ENCODE data around the gene OR2G6. TPM values are rescaled to one million over a fixed set of nuclear protein-coding genes. Genes with fewer than 3 reads are reported as not detected.
"Not testable (repeated sequence)": the region's sequence is repeated elsewhere in the genome, so short reads cannot be mapped to it uniquely, and the experiment has no call there.

The OR2G6 gene
- total and polyA plus RNA-seq, 2 of the 8 experiments (the other 6 are each of a cell fraction or from before 2014, with no cell fraction given): not detected

GRCh38 chr1:248551027-248551426 is 43.2 kb downstream of the OR2G6 start:
- WGBS, 2 experiments (ENCODE audit: extremely low coverage in 1 of 2, insufficient coverage in 1 of 2, insufficient read length in 1 of 2, insufficient replicate concordance in 2 of 2, low coverage in 1 of 2, low lambda C conversion rate in 2 of 2, missing lambda C conversion rate in 1 of 2): no CpG with 5 or more reads among the region's 6 CpGs
- not testable (repeated sequence) for H3K4me2 ChIP-seq (ENCODE audit: insufficient read depth in 1 of 2, low read depth in 2 of 2, low read length in 2 of 2)

GRCh38 chr1:248562672-248563071 is 54.8 kb downstream of the OR2G6 start, which contains the start of gene OR2T29:
TSS of gene OR2T29 (minus strand) at chr1:248562772. CDS start at chr1:248559491, 3,281 bp downstream.
- H3K14ac ChIP-seq (ENCODE audit: insufficient read length); H3K4me1 ChIP-seq (replicated peaks in 1 of 4; ENCODE audit: control insufficient read depth in 3 of 4, insufficient read depth in 4 of 4, low read length in 3 of 4); H3K9ac ChIP-seq (replicated peaks in 1 of 4; ENCODE audit: extremely low read depth in 1 of 4, low read depth in 3 of 4, low read length in 3 of 4); H4K20me1 ChIP-seq (replicated peaks in 1 of 2; ENCODE audit: control insufficient read depth in 1 of 2, insufficient read depth in 2 of 2, low read length in 2 of 2); H4K8ac ChIP-seq (ENCODE audit: extremely low read depth, insufficient read depth, low read length); FAIRE-seq; H3K79me1 ChIP-seq (ENCODE audit: low read depth, low read length); H2BK20ac ChIP-seq (ENCODE audit: low read length); H2BK120ac ChIP-seq (replicated peaks; ENCODE audit: low read depth, low read length); DNase-seq (ENCODE audit: low read depth in 1 of 2, low spot score in 2 of 2); CTCF ChIA-PET (ENCODE audit: partially characterized antibody); H4K5ac ChIP-seq (ENCODE audit: insufficient read length, low read depth, low read length); H3K23ac ChIP-seq (ENCODE audit: insufficient read length); H3K4ac ChIP-seq (replicated peaks; ENCODE audit: insufficient read length, low read depth, low read length); H2BK12ac ChIP-seq (ENCODE audit: low read depth, low read length); H3K4me3 ChIP-seq (ENCODE audit: extremely low read depth in 1 of 4, insufficient read depth in 2 of 4, low read depth in 3 of 4, low read length in 4 of 4); H2BK15ac ChIP-seq (ENCODE audit: low read length); H2AFZ ChIP-seq (ENCODE audit: low read length); H3K4me2 ChIP-seq (ENCODE audit: insufficient read depth in 1 of 2, low read depth in 2 of 2, low read length in 2 of 2); H3K27ac ChIP-seq (ENCODE audit: low read depth, low read length); H3K18ac ChIP-seq (ENCODE audit: extremely low read depth, low read length); H3K36me3 ChIP-seq (ENCODE audit: control insufficient read depth in 2 of 4, insufficient read depth in 4 of 4, low read length in 3 of 4); H4K91ac ChIP-seq (replicated peaks; ENCODE audit: insufficient read length, low read length); H2AK5ac ChIP-seq (ENCODE audit: low read depth, low read length); H3K56ac ChIP-seq (replicated peaks; ENCODE audit: insufficient read length, low read depth, low read length); H2BK5ac ChIP-seq (ENCODE audit: low read depth, low read length); H3K79me2 ChIP-seq (ENCODE audit: control insufficient read depth in 1 of 2, insufficient read depth in 2 of 2, low read length in 2 of 2); POLR2A ChIA-PET (ENCODE audit: partially characterized antibody); H3K27me3 ChIP-seq (replicated peaks in 1 of 4; ENCODE audit: control insufficient read depth in 3 of 4, extremely low read depth in 1 of 4, insufficient read depth in 3 of 4, low read length in 3 of 4); H3K23me2 ChIP-seq (ENCODE audit: low read depth, low read length): not testable (repeated sequence)
- peaks cover 0 to 11% of the 10 kb centered on the region in 2 experiments; a peak in 2 of 4 replicates for H3K9me3 ChIP-seq (ENCODE audit: insufficient read depth in 2 of 2, low read depth in 1 of 2, low read length in 1 of 2)
- WGBS, 2 experiments (ENCODE audit: extremely low coverage in 1 of 2, insufficient coverage in 1 of 2, insufficient read length in 1 of 2, insufficient replicate concordance in 2 of 2, low coverage in 1 of 2, low lambda C conversion rate in 2 of 2, missing lambda C conversion rate in 1 of 2): 90% methylated on average over 3 of the region's 3 CpGs; no CpG with 5 or more reads in 1 of the 2 experiments

More at GRCh38 chr1:248551027-248551426, 43.2 kb downstream of the OR2G6 start:
- FAIRE-seq; H4K91ac ChIP-seq (replicated peaks; ENCODE audit: insufficient read length, low read length); H2AFZ ChIP-seq (ENCODE audit: low read length); H2BK5ac ChIP-seq (ENCODE audit: low read depth, low read length); H3K4ac ChIP-seq (replicated peaks; ENCODE audit: insufficient read length, low read depth, low read length); DNase-seq (ENCODE audit: low read depth in 1 of 2, low spot score in 2 of 2); H3K27me3 ChIP-seq (replicated peaks in 1 of 4; ENCODE audit: control insufficient read depth in 3 of 4, extremely low read depth in 1 of 4, insufficient read depth in 3 of 4, low read length in 3 of 4); CTCF ChIA-PET (ENCODE audit: partially characterized antibody); H3K27ac ChIP-seq (ENCODE audit: low read depth, low read length); H3K4me3 ChIP-seq (ENCODE audit: extremely low read depth in 1 of 4, insufficient read depth in 2 of 4, low read depth in 3 of 4, low read length in 4 of 4); H2BK12ac ChIP-seq (ENCODE audit: low read depth, low read length); H3K56ac ChIP-seq (replicated peaks; ENCODE audit: insufficient read length, low read depth, low read length); H4K20me1 ChIP-seq (replicated peaks in 1 of 2; ENCODE audit: control insufficient read depth in 1 of 2, insufficient read depth in 2 of 2, low read length in 2 of 2); H3K36me3 ChIP-seq (ENCODE audit: control insufficient read depth in 2 of 4, insufficient read depth in 4 of 4, low read length in 3 of 4); H3K4me1 ChIP-seq (replicated peaks in 1 of 4; ENCODE audit: control insufficient read depth in 3 of 4, insufficient read depth in 4 of 4, low read length in 3 of 4); H3K23me2 ChIP-seq (ENCODE audit: low read depth, low read length); H3K14ac ChIP-seq (ENCODE audit: insufficient read length); H4K8ac ChIP-seq (ENCODE audit: extremely low read depth, insufficient read depth, low read length); H2BK15ac ChIP-seq (ENCODE audit: low read length); H3K9ac ChIP-seq (replicated peaks in 1 of 4; ENCODE audit: extremely low read depth in 1 of 4, low read depth in 3 of 4, low read length in 3 of 4); H2AK5ac ChIP-seq (ENCODE audit: low read depth, low read length); H2BK120ac ChIP-seq (replicated peaks; ENCODE audit: low read depth, low read length); H3K79me1 ChIP-seq (ENCODE audit: low read depth, low read length); POLR2A ChIA-PET (ENCODE audit: partially characterized antibody); H4K5ac ChIP-seq (ENCODE audit: insufficient read length, low read depth, low read length); H3K18ac ChIP-seq (ENCODE audit: extremely low read depth, low read length); H2BK20ac ChIP-seq (ENCODE audit: low read length); H3K79me2 ChIP-seq (ENCODE audit: control insufficient read depth in 1 of 2, insufficient read depth in 2 of 2, low read length in 2 of 2); H3K23ac ChIP-seq (ENCODE audit: insufficient read length): not testable (repeated sequence)
- H3K9me3 ChIP-seq (ENCODE audit: insufficient read depth in 2 of 2, low read depth in 1 of 2, low read length in 1 of 2): peaks cover 0 to 10% of the 10 kb centered on the region in 2 experiments; a peak in 2 of 4 replicates
